Measurements from ENCODE around the gene C22orf42.
"Not testable (repeated sequence)": the region's sequence is repeated elsewhere in the genome, so short reads cannot be mapped to it uniquely, and the experiment has no call there.

Gene C22orf42

GRCh38 chr22:32183625-32184024, 24.5 kb upstream of the C22orf42 start:
- no peak for DNase-seq

GRCh38 chr22:32181043-32181442, 21.9 kb upstream of the C22orf42 start:
- no peak for DNase-seq

GRCh38 chr22:32177221-32177765, 18.2 kb upstream of the C22orf42 start:
- DNase-seq: no peak

GRCh38 chr22:32175683-32176644, 16.9 kb upstream of the C22orf42 start:
- no peak for DNase-seq

GRCh38 chr22:32175115-32175514, 16.0 kb upstream of the C22orf42 start:
- DNase-seq: no peak

GRCh38 chr22:32165681-32166080, 6.6 kb upstream of the C22orf42 start:
- no peak for DNase-seq

- DNase-seq: no peak
Measured at GRCh38 chr22:32164075-32164860, 5.2 kb upstream of the C22orf42 start.

- not testable (repeated sequence) for DNase-seq
Measured at GRCh38 chr22:32160411-32160810, 1.3 kb upstream of the C22orf42 start.

- not testable (repeated sequence) for DNase-seq
Measured at GRCh38 chr22:32157632-32158031, 1.5 kb downstream of the C22orf42 start.

GRCh38 chr22:32154727-32155126, 4.4 kb downstream of the C22orf42 start:
- not testable (repeated sequence) for DNase-seq

- not testable (repeated sequence) for DNase-seq
Measured at GRCh38 chr22:32151641-32152040, 7.5 kb downstream of the C22orf42 start.

- not testable (repeated sequence) for DNase-seq
Measured at GRCh38 chr22:32150647-32151046, 8.5 kb downstream of the C22orf42 start.

GRCh38 chr22:32148372-32148771, 10.7 kb downstream of the C22orf42 start:
- DNase-seq: not testable (repeated sequence)

- DNase-seq: not testable (repeated sequence)
Measured at GRCh38 chr22:32147128-32147527, 12.0 kb downstream of the C22orf42 start.

GRCh38 chr22:32144496-32145274, 14.4 kb downstream of the C22orf42 start:
- DNase-seq: no peak

GRCh38 chr22:32142600-32142999, 16.5 kb downstream of the C22orf42 start:
- no peak for DNase-seq

GRCh38 chr22:32140688-32141087, 18.4 kb downstream of the C22orf42 start:
- DNase-seq: not testable (repeated sequence)

GRCh38 chr22:32138576-32138975, 20.5 kb downstream of the C22orf42 start:
- DNase-seq: not testable (repeated sequence)

- DNase-seq: not testable (repeated sequence)
Measured at GRCh38 chr22:32137731-32138324, 21.3 kb downstream of the C22orf42 start.

GRCh38 chr22:32136881-32137280, 22.2 kb downstream of the C22orf42 start:
- not testable (repeated sequence) for DNase-seq

- DNase-seq: not testable (repeated sequence)
Measured at GRCh38 chr22:32135958-32136357, 23.1 kb downstream of the C22orf42 start.

GRCh38 chr22:32134796-32135195, 24.3 kb downstream of the C22orf42 start:
- not testable (repeated sequence) for DNase-seq
